Measurements from ENCODE around the gene SORT1.
"Not testable (repeated sequence)": the region's sequence is repeated elsewhere in the genome, so short reads cannot be mapped to it uniquely, and the experiment has no call there.

The SORT1 gene

GRCh38 chr1:109396871-109397580 lies 692 bp downstream of the SORT1 start:
- no peak for DNase-seq (ENCODE audit: low read depth, low spot score)
- no peak for TF ChIP-seq CTCF (IDR thresholded peaks at IDR 0.05; ENCODE audit: low read depth, low read length)
- in situ Hi-C loops (cut with HindIII; ENCODE audit: low sequenced_read_pairs), result no loop called here
- H3K4me3 ChIP-seq (ENCODE audit: low read depth, low read length), result peak overlapping the region; percentile 57

GRCh38 chr1:109396513-109396839 lies 1.2 kb downstream of the SORT1 start:
- DNase-seq (ENCODE audit: low read depth, low spot score), result no peak
- TF ChIP-seq CTCF (IDR thresholded peaks at IDR 0.05; ENCODE audit: low read depth, low read length), result no peak
- in situ Hi-C loops (cut with HindIII; ENCODE audit: low sequenced_read_pairs), result no loop called here
- H3K4me3 ChIP-seq (ENCODE audit: low read depth, low read length), result peak overlapping the region; percentile 57

GRCh38 chr1:109395602-109396512 lies 1.9 kb downstream of the SORT1 start:
- peak; percentile 71 for DNase-seq (ENCODE audit: low read depth, low spot score)
- TF ChIP-seq CTCF (IDR thresholded peaks at IDR 0.05; ENCODE audit: low read depth, low read length), result no peak
- in situ Hi-C loops (cut with HindIII; ENCODE audit: low sequenced_read_pairs), result no loop called here
- peak overlapping the region; percentile 57 for H3K4me3 ChIP-seq (ENCODE audit: low read depth, low read length)

GRCh38 chr1:109395282-109395599 lies 2.5 kb downstream of the SORT1 start:
- DNase-seq (ENCODE audit: low read depth, low spot score); in situ Hi-C loops (cut with HindIII; ENCODE audit: low sequenced_read_pairs); H3K4me3 ChIP-seq (ENCODE audit: low read depth, low read length): not testable (repeated sequence)

GRCh38 chr1:109394591-109395281 lies 3.0 kb downstream of the SORT1 start:
- in situ Hi-C loops (cut with HindIII; ENCODE audit: low sequenced_read_pairs), result no loop called here
- no peak for DNase-seq (ENCODE audit: low read depth, low spot score)
- no peak overlapping the region for H3K4me3 ChIP-seq (ENCODE audit: low read depth, low read length)
- TF ChIP-seq CTCF (IDR thresholded peaks at IDR 0.05; ENCODE audit: low read depth, low read length), result no peak

- in situ Hi-C loops (cut with HindIII; ENCODE audit: low sequenced_read_pairs), result no loop called here
Observed at GRCh38 chr1:109393617-109394233, 4.0 kb downstream of the SORT1 start.

More at GRCh38 chr1:109393617-109394233, 4.0 kb downstream of the SORT1 start:
- TF ChIP-seq CTCF (IDR thresholded peaks at IDR 0.05; ENCODE audit: low read depth, low read length), result no peak
- no peak for DNase-seq (ENCODE audit: low read depth, low spot score)
- H3K4me3 ChIP-seq (ENCODE audit: low read depth, low read length), result no peak overlapping the region

Measured in astrocyte of the spinal cord (primary cell).